Measurements from ENCODE around the gene GINS2.

GRCh38 chr16:85682516-85682915 is 6.2 kb downstream of the GINS2 start:
- no peak for TF ChIP-seq TCF4 (CRISPR knock-in tag; IDR thresholded peaks at IDR 0.05; ENCODE audit: borderline replicate concordance)
- no peak for TF ChIP-seq SNAI2 (CRISPR knock-in tag; IDR thresholded peaks at IDR 0.05)
- TF ChIP-seq OSR1 (CRISPR knock-in tag; IDR thresholded peaks at IDR 0.05) = no peak
- TF ChIP-seq, protein P1, sequence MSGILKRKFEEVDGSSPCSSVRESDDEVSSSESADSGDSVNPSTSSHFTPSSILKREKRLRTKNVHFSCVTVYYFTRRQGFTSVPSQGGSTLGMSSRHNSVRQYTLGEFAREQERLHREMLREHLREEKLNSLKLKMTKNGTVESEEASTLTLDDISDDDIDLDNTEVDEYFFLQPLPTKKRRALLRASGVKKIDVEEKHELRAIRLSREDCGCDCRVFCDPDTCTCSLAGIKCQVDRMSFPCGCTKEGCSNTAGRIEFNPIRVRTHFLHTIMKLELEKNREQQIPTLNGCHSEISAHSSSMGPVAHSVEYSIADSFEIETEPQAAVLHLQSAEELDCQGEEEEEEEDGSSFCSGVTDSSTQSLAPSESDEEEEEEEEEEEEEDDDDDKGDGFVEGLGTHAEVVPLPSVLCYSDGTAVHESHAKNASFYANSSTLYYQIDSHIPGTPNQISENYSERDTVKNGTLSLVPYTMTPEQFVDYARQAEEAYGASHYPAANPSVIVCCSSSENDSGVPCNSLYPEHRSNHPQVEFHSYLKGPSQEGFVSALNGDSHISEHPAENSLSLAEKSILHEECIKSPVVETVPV (CRISPR knock-in tag; IDR thresholded peaks at IDR 0.05) = no peak
- no peak for TF ChIP-seq ZNF8 (CRISPR knock-in tag; IDR thresholded peaks at IDR 0.05)
- TF ChIP-seq ISL1 (CRISPR knock-in tag; IDR thresholded peaks at IDR 0.05) = no peak
- TF ChIP-seq ZNF565 (CRISPR knock-in tag; conservative IDR thresholded peaks at IDR 0.05; ENCODE audit: low read depth) = no peak
